ENCODE data around the gene FOXO1.

FOXO1 gene

DNA sequence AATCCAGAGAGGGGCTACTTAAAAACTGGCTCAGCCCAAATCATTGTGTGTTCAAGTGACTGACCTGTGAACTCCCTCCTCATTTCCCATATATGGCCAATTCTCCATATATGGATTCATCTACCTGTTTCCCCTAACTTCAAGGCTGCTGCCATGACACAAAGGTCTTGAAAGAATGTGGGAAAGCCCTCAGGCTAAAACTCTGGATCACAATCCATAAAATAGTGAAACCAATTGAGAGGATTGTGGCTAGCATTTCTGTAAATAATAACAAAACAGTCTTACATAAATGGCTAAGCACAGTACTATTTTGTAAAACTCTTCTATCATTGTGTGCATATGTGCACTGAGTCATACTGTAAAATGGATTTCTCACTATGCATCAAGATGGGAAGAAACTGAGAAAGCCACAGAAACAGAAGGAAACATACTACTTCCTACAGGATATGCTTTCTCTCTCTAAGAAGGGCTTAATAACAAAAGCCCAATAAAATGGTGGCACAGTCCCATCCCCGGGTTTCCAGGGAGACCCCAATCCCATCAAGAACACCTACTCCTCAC, 80.5 kb downstream of the FOXO1 start:
- no peak for DNase-seq (ENCODE audit: insufficient read length)
- TF ChIP-seq POLR2AphosphoS5 (IDR thresholded peaks at IDR 0.05; ENCODE audit: low read depth, low read length), result no peak
- no peak for TF ChIP-seq TAF1 (IDR thresholded peaks at IDR 0.05; ENCODE audit: borderline replicate concordance, low read depth, low read length)
- no peak for TF ChIP-seq POLR2A (IDR thresholded peaks at IDR 0.05; ENCODE audit: low read depth, low read length)
- FAIRE-seq, result peak; percentile 85

GRCh38 chr13:40583738-40584137, 82.7 kb downstream of the FOXO1 start:
- TF ChIP-seq POLR2A (IDR thresholded peaks at IDR 0.05; ENCODE audit: low read depth, low read length) (no peak), TAF1 (IDR thresholded peaks at IDR 0.05; ENCODE audit: borderline replicate concordance, low read depth, low read length) (no peak), POLR2AphosphoS5 (IDR thresholded peaks at IDR 0.05; ENCODE audit: low read depth, low read length) (no peak)

DNA sequence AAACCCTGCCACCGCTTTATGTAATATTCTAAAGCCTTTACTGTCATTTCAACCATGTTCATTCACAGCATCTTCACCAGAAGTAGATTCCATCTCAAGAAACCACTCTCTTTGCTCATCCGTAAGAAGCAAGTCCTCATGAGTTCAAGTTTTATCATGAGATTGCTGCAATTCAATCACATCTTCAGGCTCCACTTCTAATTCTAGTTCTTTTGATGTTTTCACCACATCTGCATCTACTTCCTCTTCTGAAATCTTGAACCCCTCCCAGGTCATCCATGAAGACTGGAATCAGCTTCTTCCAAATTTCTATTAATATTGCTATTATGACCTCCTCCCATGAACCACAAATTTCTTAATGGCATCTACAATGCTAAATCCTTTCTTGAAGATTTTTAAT, 83.9 kb downstream of the FOXO1 start:
- FAIRE-seq, result no peak
- TF ChIP-seq POLR2AphosphoS5 (IDR thresholded peaks at IDR 0.05; ENCODE audit: low read depth, low read length) (no peak), TAF1 (IDR thresholded peaks at IDR 0.05; ENCODE audit: borderline replicate concordance, low read depth, low read length) (no peak), POLR2A (IDR thresholded peaks at IDR 0.05; ENCODE audit: low read depth, low read length) (no peak)
- no peak for DNase-seq (ENCODE audit: insufficient read length)

More at GRCh38 chr13:40583738-40584137, 82.7 kb downstream of the FOXO1 start:
- DNase-seq (ENCODE audit: insufficient read length) (no peak), FAIRE-seq (no peak)

- TF ChIP-seq POLR2AphosphoS5 (IDR thresholded peaks at IDR 0.05; ENCODE audit: low read depth, low read length), result no peak
- TF ChIP-seq TAF1 (IDR thresholded peaks at IDR 0.05; ENCODE audit: borderline replicate concordance, low read depth, low read length), result no peak
- TF ChIP-seq POLR2A (IDR thresholded peaks at IDR 0.05; ENCODE audit: low read depth, low read length), result no peak
- FAIRE-seq, result peak; percentile 51
- DNase-seq (ENCODE audit: insufficient read length), result no peak
Measured at GRCh38 chr13:40581277-40581579, 85.2 kb downstream of the FOXO1 start.

- FAIRE-seq (no peak), DNase-seq (ENCODE audit: insufficient read length) (no peak)
- TF ChIP-seq POLR2A (IDR thresholded peaks at IDR 0.05; ENCODE audit: low read depth, low read length) (no peak), POLR2AphosphoS5 (IDR thresholded peaks at IDR 0.05; ENCODE audit: low read depth, low read length) (no peak), TAF1 (IDR thresholded peaks at IDR 0.05; ENCODE audit: borderline replicate concordance, low read depth, low read length) (no peak)
Measured at GRCh38 chr13:40580566-40581276, 85.7 kb downstream of the FOXO1 start.

DNA sequence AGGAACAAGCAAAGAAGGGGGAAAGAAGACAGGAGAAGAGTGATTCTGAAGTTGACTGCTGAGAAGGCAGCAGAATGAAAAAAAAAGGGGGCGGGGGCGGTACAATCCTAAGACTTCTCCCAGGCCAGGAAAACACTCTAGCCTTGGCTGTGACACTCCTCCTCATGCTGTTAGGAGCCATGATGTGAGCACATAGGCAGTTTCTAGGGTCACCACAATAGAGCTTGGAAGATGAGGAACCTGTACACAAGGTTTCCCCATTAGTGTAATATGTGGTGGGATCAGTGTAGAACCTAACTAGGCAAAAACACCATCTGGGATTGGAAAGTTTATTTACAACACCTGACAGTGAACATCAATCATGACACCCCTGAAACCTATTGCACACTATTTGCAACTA, 86.9 kb downstream of the FOXO1 start:
- DNase-seq (ENCODE audit: insufficient read length) (no peak), FAIRE-seq (no peak)
- TF ChIP-seq POLR2A (IDR thresholded peaks at IDR 0.05; ENCODE audit: low read depth, low read length) (no peak), TAF1 (IDR thresholded peaks at IDR 0.05; ENCODE audit: borderline replicate concordance, low read depth, low read length) (no peak), POLR2AphosphoS5 (IDR thresholded peaks at IDR 0.05; ENCODE audit: low read depth, low read length) (no peak)

GRCh38 chr13:40578055-40578454, 88.4 kb downstream of the FOXO1 start:
- FAIRE-seq (peak; percentile 48), DNase-seq (ENCODE audit: insufficient read length) (no peak)
- TF ChIP-seq POLR2AphosphoS5 (IDR thresholded peaks at IDR 0.05; ENCODE audit: low read depth, low read length) (no peak), TAF1 (IDR thresholded peaks at IDR 0.05; ENCODE audit: borderline replicate concordance, low read depth, low read length) (no peak), POLR2A (IDR thresholded peaks at IDR 0.05; ENCODE audit: low read depth, low read length) (no peak)

GRCh38 chr13:40576369-40576768, 90.1 kb downstream of the FOXO1 start:
- FAIRE-seq, result peak; percentile 58
- DNase-seq (ENCODE audit: insufficient read length), result no peak
- TF ChIP-seq POLR2AphosphoS5 (IDR thresholded peaks at IDR 0.05; ENCODE audit: low read depth, low read length), result no peak
- TF ChIP-seq TAF1 (IDR thresholded peaks at IDR 0.05; ENCODE audit: borderline replicate concordance, low read depth, low read length), result no peak
- no peak for TF ChIP-seq POLR2A (IDR thresholded peaks at IDR 0.05; ENCODE audit: low read depth, low read length)

DNA sequence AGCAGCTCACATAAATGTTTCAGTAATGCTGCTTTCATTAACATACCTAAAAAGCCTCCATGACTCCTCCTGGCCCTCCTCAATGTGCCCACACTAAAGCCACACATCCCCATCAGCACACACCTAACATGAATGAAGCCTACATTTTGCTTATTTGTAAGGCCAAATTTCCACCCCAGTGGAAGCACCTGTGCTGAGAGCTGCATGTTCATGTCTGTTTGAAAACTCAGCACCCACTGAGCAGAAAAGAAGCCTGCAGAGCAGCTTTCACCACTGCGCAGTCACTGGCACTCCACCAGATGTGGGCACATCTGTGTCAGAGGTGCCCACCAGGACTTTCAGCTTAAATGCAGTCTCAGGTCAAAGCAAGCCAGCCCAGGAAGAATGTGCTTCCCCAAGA, 93.5 kb downstream of the FOXO1 start:
- DNase-seq (ENCODE audit: insufficient read length) (no peak), FAIRE-seq (no peak)
- no peak for TF ChIP-seq POLR2AphosphoS5 (IDR thresholded peaks at IDR 0.05; ENCODE audit: low read depth, low read length)

- TF ChIP-seq POLR2A (IDR thresholded peaks at IDR 0.05; ENCODE audit: low read depth, low read length), result no peak
- peak; percentile 33 for FAIRE-seq
Measured at GRCh38 chr13:40571338-40571963, 95.0 kb downstream of the FOXO1 start.

DNA sequence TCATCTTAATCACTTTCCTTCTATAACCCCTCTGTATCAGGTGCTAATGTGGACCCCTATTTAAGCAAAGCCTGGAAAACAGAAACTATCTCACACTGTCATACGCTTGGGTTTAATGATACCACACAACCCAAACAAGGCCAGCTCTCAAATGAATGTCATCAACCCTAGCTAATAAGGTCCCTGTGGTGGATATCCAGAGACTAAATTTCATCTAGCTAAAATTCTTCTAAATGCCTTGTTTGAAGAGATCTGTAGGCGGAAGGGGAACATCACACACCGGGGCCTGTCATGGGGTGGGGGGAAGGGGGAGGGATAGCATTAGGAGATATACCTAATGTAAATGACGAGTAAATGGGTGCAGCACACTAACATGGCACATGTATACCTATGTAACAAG, 95.5 kb downstream of the FOXO1 start:
- TF ChIP-seq TAF1 (IDR thresholded peaks at IDR 0.05; ENCODE audit: borderline replicate concordance, low read depth, low read length), result no peak
- TF ChIP-seq POLR2AphosphoS5 (IDR thresholded peaks at IDR 0.05; ENCODE audit: low read depth, low read length), result no peak
- no peak for TF ChIP-seq POLR2A (IDR thresholded peaks at IDR 0.05; ENCODE audit: low read depth, low read length)
- FAIRE-seq, result no peak

More at GRCh38 chr13:40571338-40571963, 95.0 kb downstream of the FOXO1 start:
- no peak for DNase-seq (ENCODE audit: insufficient read length)

GRCh38 chr13:40569024-40569350, 97.5 kb downstream of the FOXO1 start:
- FAIRE-seq (no peak), DNase-seq (ENCODE audit: insufficient read length) (no peak)
- TF ChIP-seq TAF1 (IDR thresholded peaks at IDR 0.05; ENCODE audit: borderline replicate concordance, low read depth, low read length), result no peak
- no peak for TF ChIP-seq POLR2AphosphoS5 (IDR thresholded peaks at IDR 0.05; ENCODE audit: low read depth, low read length)
- TF ChIP-seq POLR2A (IDR thresholded peaks at IDR 0.05; ENCODE audit: low read depth, low read length), result no peak

More for the DNA sequence above, 95.5 kb downstream of the FOXO1 start:
- DNase-seq (ENCODE audit: insufficient read length), result no peak

Measured in GM12892 (cell line).